ENCODE results near the gene ZNF557.
A peak's percentile ranks its signal among the peaks of the same experiment; 100 is the strongest.

The ZNF557 gene

DNA sequence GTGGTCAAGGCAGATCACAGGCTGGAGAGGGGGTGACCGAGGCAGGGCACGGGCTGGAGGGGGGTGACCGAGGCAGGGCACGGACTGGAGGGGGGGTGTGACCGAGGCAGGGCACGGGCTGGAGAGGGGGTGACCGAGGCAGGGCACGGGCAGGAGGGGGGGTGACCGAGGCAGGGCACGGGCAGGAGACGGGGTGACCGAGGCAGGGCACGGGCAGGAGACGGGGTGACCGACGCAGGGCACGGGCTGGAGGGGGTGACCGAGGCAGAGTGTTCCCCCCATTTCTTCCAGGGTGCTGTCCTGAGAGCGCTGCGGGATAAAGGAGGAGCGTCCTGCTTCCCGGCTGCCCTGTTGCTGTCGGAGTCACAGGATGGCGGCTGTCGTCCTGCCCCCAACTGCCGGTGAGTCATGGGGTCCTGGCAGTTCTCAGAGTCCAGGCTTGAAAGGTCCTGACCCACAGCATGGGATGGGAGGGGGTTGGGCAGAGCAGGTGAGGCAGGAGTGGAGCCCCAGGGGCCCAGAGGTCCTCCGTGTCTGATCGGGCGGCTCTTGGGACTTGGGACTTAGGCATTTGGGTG lies 5.3 kb downstream of the ZNF557 start:
- no peak for DNase-seq (ENCODE audit: low read depth, low spot score)

DNA sequence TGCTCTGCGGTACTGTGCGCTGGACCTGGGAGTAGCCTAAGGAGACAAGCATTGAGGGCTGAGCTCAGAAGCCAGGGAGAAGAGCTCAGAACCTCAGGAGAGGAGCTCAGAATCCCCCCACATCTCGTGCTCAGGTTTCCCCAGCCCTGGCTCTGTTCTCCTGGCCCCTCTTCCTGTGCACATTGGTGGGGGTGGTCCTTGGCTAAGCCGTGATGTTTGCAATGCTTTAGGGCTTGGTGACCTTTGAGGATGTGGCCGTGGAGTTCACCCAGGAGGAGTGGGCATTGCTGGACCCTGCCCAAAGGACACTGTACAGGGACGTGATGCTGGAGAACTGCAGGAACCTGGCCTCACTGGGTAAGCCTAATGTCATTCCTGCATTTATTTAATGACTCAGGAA lies 6.6 kb downstream of the ZNF557 start:
- no peak for DNase-seq (ENCODE audit: low read depth, low spot score)

GRCh38 chr19:7078008-7078407 lies 8.5 kb downstream of the ZNF557 start:
- no peak for DNase-seq (ENCODE audit: low read depth, low spot score)

- no peak for DNase-seq (ENCODE audit: low read depth, low spot score)
Measured at GRCh38 chr19:7083076-7083956, 13.8 kb downstream of the ZNF557 start.

DNA sequence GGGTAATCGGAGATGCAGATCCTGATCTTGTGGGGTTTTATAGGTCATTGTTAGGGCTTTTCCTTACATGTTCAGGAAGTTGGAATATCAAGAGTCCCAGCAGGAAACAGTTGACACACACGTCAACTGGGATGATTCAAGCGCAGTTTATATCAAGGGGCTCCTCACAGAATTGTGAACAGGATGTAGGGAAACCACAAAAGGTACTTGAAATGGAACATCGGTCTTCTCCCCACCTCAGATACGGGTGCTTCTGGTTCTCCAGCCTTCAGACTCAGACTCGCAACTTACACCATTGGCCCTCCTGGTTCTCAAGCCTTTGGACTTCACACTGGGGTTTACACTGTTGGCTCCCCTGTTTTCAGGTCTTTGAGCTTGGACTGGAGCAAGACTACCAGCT lies 19.5 kb downstream of the ZNF557 start:
- DNase-seq (ENCODE audit: low read depth, low spot score) = no peak

DNA sequence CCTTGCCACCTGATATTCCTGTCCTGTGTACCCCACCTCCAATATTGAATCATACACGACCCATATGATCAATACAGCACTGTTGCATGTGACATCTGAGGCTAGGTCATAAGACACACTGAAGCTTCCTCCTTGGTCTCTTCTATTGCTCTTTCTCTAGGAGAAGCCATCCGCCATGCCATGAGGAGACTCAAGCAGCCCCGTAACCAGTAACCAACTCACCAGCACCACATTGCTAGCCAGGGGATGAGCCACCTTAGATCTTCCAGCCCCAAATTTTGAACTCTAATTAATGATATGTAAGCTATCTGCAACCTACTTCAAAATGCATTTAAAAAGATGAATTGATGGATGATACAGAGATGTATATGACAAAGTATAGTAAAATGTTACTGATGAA lies 28.6 kb downstream of the ZNF557 start:
- DNase-seq (ENCODE audit: low read depth, low spot score) = no peak

- DNase-seq (ENCODE audit: low read depth, low spot score) = peak; percentile 96
Measured at GRCh38 chr19:7098701-7099596, 29.4 kb downstream of the ZNF557 start.

- DNase-seq (ENCODE audit: low read depth, low spot score) = peak; percentile 86
Measured at GRCh38 chr19:7099597-7099921, 30.1 kb downstream of the ZNF557 start.

DNA sequence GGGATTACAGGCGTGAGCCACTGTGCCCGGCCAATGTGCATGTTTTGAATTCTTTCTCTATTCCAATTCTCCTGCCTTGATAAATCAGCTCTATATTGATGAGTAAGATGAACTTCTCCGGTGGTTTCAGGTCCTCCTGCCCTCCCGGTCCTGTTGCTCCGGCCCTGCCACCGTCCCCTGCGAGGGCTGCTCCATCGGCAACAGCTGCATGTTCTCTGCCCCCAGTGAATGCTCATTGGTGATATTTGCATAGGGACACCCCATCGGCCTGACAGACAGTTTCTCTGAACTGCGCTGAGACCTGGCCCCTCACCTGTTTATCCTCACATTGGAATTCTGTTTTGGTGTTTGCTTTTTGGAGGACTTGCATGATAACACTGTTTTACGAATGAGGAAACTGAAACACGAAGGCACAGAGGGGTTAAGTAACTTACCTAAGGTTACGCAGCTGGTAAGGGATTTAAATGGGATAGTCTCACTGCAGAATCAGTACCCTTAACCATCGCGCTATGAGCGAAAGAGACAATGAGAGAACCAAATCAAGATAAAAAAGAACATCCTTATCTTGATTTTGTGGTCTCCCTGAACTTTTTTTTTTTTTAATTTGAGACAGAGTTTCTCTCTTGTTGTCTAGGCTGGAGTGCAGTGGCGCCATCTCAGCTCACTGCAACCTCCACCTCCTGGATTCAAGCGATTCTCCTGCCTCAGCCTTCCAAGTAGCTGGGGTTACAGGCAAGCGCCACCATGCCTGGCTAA lies 32.2 kb downstream of the ZNF557 start:
- no peak for DNase-seq (ENCODE audit: low read depth, low spot score)

- DNase-seq (ENCODE audit: low read depth, low spot score) = no peak
Measured at GRCh38 chr19:7104747-7105447, 35.4 kb downstream of the ZNF557 start.

DNA sequence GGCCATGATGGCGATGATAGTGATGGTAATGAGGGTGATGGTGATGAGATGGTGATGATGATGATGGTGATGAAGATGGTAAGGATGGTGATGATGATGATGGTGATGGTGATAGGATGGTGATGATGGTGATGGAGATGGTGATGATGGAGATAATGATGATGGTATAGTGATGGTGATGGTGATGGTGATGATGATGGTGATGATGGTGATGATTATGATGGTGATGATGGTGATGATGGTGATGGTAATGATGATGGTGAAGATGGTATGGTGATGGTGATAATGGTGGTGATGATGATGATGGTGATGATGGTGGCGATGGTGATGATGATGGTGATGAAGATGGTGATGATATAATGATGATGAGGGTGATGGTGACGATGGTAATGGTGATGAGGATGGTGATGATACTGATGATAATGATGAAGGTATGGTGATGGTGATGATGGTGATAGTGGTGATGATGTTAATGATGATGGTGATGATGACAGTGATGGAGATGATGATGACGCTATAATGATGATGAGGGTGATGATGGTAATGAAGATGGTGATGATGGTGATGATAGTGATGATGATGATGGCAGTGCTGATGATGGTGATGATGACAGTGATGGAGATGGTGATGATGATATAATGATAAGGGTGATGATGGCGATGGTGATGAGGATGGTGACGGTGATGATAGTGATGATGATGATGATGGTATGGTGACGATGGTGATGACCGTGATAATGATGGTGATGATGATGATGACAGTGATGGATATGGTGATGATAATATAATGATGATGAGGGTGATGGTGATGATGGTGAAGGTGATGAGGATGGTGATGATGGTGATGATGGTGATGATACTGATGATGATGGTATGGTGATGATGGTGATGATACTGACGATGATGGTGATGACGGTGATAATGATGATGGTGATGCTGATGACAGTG lies 37.5 kb downstream of the ZNF557 start:
- DNase-seq (ENCODE audit: low read depth, low spot score) = no peak

DNA sequence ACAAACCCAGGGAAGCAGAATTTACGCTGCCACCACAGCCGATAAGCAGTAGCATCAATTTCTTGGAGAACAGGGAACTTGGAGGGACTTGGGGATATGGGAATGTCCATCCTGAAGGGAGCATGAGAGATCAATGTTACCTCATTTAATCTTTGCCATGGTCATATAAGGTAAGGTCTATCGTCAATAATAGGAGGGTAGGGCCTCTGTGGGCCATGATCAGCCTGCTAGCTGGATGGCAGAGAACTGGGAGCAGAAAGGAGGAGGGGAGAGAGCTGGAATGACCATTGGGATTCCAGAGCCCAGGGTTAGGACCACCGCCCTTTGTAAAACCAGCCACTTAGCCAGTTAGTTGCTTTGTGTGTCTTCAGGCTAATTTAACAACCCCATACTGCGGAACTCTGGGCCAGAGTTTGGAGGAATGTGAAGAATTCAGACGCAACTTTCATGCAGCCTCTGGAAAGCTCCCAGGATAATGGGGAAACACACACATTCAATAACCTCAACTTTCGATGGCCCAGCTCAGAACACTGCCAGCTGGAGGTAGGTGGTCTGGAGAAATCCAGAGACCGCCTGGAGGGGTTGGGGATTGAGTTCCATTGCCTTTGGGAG lies 40.3 kb downstream of the ZNF557 start:
- DNase-seq (ENCODE audit: low read depth, low spot score) = peak; percentile 95

GRCh38 chr19:7112675-7113074 lies 43.2 kb downstream of the ZNF557 start:
- DNase-seq (ENCODE audit: low read depth, low spot score) = no peak

GRCh38 chr19:7113233-7113632 lies 43.7 kb downstream of the ZNF557 start:
- DNase-seq (ENCODE audit: low read depth, low spot score) = no peak

GRCh38 chr19:7115721-7116120 lies 46.2 kb downstream of the ZNF557 start:
- DNase-seq (ENCODE audit: low read depth, low spot score) = no peak

GRCh38 chr19:7117248-7117647 lies 47.7 kb downstream of the ZNF557 start:
- no peak for DNase-seq (ENCODE audit: low read depth, low spot score)

GRCh38 chr19:7119582-7119981 lies 50.1 kb downstream of the ZNF557 start:
- no peak for DNase-seq (ENCODE audit: low read depth, low spot score)

DNA sequence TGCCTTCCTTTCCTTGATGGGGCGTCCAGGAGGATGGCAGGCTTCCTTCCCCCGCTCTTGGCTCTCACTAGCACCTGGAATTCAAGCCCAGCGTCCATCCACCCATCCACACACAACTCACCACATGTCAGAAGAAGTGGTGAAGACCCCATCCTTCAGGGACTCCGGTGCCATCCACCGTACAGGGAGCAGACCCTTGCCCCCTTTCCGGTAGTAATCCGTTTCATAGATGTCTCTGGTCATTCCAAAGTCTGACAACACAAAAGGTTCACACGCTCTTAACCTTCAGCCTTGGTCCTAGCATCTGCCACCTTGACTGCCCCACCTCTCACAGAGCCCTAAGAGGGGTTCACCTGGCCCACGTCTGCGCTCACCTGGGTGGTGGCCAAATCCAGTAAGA lies 51.0 kb downstream of the ZNF557 start:
- no peak for DNase-seq (ENCODE audit: low read depth, low spot score)

DNA sequence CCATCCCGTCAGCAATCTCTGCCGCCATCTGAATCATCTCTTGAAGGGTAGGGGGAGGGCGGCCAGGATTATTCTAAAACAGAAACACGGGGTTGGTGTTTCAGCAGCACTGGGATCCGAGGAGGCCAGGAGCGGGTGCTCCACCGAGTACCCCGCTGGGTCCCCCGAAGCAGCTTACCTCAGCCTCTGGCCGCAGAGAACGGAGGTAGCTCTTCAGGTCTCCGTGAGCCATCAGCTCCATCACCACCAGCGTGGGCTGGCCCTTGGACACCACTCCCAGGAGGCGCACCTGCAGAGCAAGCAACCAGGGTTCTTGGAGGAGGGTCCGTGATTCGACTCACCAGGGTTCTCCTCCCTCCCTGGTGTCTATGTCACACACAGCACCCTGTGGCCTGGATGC lies 53.2 kb downstream of the ZNF557 start:
- no peak for DNase-seq (ENCODE audit: low read depth, low spot score)

GRCh38 chr19:7124782-7125181 lies 55.3 kb downstream of the ZNF557 start:
- DNase-seq (ENCODE audit: low read depth, low spot score) = no peak

Data from ELF-1 (cell line).